HG02840 (cell line): ENCODE results near the gene SLC25A22.

Experiments
- ATAC-seq: cut with Tn5 transposase; IDR thresholded peaks from one replicate; pipeline ENCODE4 v1.9.1; 2021; ENCODE audit warnings: mild to moderate bottlenecking, moderate library complexity, moderate number of reproducible peaks; ENCODE audit not compliant: unreplicated experiment, low FRiP score

SLC25A22 gene

GRCh38 chr11:761526-762108 lies 36.5 kb downstream of the SLC25A22 start:
- ATAC-seq: no peak

DNA sequence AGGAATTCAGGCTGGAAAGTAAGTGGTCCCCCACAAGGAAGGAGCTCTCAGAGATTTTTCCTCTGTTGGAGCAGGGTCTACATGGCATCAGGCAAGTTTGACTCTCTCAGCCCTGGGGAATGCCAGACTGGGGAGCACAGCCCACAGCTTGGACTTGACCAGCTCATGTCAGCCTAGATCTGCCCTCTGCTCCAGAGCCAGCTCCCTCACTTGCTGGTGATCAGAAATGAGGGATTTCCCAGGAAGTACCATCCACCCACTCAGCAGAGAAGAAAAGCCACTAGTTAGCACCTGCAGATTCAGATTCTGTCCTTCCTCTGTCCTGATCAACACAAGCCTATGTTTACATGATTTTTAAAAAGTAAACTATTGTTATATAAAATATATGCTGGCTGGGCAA lies 37.8 kb downstream of the SLC25A22 start:
- ATAC-seq: no peak

DNA sequence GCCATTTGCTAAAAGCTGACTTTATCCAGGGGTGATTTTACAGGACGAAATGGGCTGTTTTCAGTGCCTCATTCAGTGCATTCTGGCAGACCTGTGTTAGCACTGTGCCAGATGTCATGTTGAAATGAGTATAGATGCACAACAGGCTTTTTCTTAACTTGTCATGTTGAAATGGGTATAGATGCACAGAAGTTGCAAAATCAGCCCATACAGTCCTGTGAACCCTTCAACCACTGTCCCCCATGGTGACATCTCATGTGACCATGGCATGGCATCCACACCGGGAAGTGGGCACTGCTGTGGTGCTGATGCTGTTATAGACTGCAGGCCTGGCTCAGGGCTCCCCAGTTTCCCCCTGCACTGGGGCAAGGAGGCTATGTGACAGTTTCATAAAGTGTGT lies 48.4 kb downstream of the SLC25A22 start:
- ATAC-seq: no peak

DNA sequence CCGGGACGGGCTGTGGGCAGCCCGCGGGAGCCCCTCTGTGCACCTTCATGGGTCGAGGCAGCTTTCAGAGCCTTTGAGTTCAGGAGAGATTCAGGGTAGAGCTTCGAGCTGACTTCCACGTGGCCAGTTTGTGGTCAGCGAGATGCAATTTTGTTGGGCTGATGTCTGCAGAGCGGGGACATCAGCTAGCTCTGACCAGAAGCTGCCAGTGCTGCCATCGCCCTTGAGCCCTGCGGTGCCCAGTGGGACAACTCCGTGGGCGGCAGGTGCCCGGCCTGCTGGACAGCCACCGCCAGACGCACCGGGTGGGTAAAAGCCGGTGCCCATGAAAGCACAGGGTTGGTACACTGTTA lies 50.1 kb downstream of the SLC25A22 start:
- peak; percentile 5 for ATAC-seq

DNA sequence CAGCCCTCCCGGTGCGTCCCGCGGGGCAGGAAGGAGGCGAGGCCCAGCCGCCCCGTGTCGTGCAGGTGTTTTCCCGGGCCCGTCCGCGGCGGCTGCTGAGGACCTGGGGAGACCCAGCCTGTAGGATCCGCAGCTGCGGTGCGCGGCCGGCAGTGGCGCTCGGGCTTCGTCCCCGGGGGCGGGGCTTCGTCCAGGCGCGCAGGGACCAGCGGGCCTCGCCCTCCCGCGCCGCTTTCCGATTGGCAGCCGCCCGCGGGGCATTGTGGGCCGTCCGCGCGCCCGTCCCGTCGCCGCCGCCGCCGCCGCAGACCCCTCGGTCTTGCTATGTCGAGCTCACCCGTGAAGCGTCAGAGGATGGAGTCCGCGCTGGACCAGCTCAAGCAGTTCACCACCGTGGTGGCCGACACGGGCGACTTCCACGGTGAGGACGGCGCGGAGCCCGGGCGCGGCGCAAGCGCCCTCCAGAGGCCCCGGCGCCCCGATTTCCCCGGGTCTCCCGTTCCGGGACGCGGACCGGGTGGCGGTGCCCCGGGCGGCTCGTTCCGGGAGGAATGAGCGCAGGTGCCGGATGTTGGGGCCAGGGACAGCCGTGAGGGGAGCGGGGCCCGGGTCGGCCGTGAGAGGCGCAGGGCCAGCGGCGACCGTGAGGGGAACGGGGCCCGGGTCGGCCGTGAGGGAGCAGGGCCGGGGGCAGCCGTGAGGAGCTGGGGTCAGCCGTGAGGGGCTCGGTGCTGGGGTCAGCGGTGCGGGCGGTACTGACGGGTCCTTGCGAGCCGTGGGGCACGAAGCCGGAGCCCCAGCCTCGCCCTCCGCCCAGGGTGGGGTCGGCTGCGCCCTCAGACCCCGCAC lies 50.7 kb downstream of the SLC25A22 start, which contains the start of gene TALDO1:
Gene TALDO1 (plus strand): TSS at position 307 of the 849 bp plus-strand sequence. CDS start 18 bp downstream, at position 325.
- peak; percentile 83 for ATAC-seq

- ATAC-seq: peak; percentile 17
Measured at GRCh38 chr11:746289-747157, 51.6 kb downstream of the SLC25A22 start.

GRCh38 chr11:745428-745827 lies 52.7 kb downstream of the SLC25A22 start:
- ATAC-seq: no peak

DNA sequence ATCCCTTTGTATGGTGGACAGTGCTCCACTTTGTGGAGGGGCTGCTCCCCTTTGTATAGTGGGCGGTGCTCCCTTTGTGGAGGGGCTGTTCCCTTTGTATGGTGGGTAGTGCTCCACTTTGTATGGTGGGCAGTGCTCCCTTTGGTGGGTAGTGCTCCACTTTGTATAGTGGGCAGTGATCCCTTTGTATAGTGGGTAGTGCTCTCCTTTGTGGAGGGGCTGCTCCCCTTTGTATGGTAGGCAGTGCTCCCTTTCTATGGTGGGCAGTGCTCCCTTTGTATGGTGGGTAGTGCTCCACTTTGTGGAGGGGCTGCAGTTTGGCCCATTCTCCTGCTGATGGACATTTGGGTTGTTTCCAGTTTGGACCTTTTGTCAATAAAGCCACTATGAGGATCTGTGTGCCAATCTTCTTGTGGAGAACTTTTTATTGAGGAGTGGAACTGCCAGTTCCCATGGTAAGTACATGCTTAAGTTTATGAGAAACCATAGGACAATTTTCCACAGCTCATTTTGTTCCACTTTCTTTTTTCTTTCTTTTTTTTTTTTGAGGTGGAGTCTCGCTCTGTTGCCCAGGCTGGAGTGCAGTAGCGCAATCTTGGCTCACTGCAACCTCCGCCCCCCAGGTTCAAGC lies 55.4 kb downstream of the SLC25A22 start:
- no peak for ATAC-seq

- no peak for ATAC-seq
Measured at GRCh38 chr11:742156-742546, 55.9 kb downstream of the SLC25A22 start.
